Adrenal gland (tissue), 5 donors: ENCODE data around the gene TMEM63A.

Experiments
- POLR2A ChIP-seq, 2 donors: fragments of 450-650 bp; IDR thresholded peaks; one replicate each; pipeline ENCODE4 v1.6.1; 2017; ENCODE audit warnings: antibody characterized with exemption in 2 of 2, mild to moderate bottlenecking in 2 of 2, moderate library complexity in 1 of 2
- TF ChIP-seq, protein P1 (sequence below), 6 experiments: fragments of 450-650 bp in 4 of 6; fragments of 200-600 bp in 2 of 6; sonication (generic) in 1 of 6; IDR thresholded peaks; 1 replicate in 5 of 6; 2 replicates in 1 of 6; pipeline versions ENCODE4 v1.5.1 to v1.8.0; 2016 to 2021; ENCODE audit warnings: antibody characterized with exemption in 6 of 6, mild to moderate bottlenecking in 2 of 6, moderate library complexity in 1 of 6
- donor health status: DM: no; HTN: no; CAD: no.

- TF ChIP-seq, protein P1, sequence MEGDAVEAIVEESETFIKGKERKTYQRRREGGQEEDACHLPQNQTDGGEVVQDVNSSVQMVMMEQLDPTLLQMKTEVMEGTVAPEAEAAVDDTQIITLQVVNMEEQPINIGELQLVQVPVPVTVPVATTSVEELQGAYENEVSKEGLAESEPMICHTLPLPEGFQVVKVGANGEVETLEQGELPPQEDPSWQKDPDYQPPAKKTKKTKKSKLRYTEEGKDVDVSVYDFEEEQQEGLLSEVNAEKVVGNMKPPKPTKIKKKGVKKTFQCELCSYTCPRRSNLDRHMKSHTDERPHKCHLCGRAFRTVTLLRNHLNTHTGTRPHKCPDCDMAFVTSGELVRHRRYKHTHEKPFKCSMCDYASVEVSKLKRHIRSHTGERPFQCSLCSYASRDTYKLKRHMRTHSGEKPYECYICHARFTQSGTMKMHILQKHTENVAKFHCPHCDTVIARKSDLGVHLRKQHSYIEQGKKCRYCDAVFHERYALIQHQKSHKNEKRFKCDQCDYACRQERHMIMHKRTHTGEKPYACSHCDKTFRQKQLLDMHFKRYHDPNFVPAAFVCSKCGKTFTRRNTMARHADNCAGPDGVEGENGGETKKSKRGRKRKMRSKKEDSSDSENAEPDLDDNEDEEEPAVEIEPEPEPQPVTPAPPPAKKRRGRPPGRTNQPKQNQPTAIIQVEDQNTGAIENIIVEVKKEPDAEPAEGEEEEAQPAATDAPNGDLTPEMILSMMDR (IDR thresholded peaks at IDR 0.05): no peak
- TF ChIP-seq POLR2A (IDR thresholded peaks at IDR 0.05): no peak
These were observed 33.9 kb downstream of the TMEM63A start for GRCh38 chr1:225848030-225848955.
